HCT116 (cell line): ENCODE results near the gene RAP1GAP2. TPM values are rescaled to one million over a fixed set of nuclear protein-coding genes. Genes with fewer than 3 reads are reported as not detected.

Experiments
- ATAC-seq: fragments of 200-7000 bp; cut with Tn5 transposase; 2 replicates; pipeline ENCODE4 v1.9.1; 2020; ENCODE audit warnings: mild to moderate bottlenecking, moderate library complexity
- BruUV-seq: library from RNA; stranded (reverse); fragments of 400-500 nt; replicated peaks from 2 replicates; lab custom pipeline; 2021; lab: Mats Ljungman, UMichigan
- CTCF ChIA-PET: fragments of 300-600 bp; sonication (Branson Sonifier 250); formaldehyde crosslinking; loops from one replicate; lab custom pipeline; 2021; ENCODE audit warnings: antibody characterized with exemption; lab: Charles Lee
- POLR2A ChIA-PET: fragments of 300-600, 350-600 bp; sonication (Branson Sonifier 250); formaldehyde crosslinking; loops from one replicate; lab custom pipeline; 2021; ENCODE audit warnings: antibody characterized with exemption; lab: Charles Lee
- RAD21 ChIA-PET, 2 experiments: fragments of 300-600 bp; sonication (Branson Sonifier 250); formaldehyde crosslinking; loops; one replicate each; lab custom pipeline; 2023; ENCODE audit warnings: low total read pairs in 2 of 2; ENCODE audit not compliant: uncharacterized antibody in 2 of 2, unreplicated experiment in 2 of 2, low non-redundant PET in 1 of 2; lab: Charles Lee
- DNase-seq: peaks from one replicate; pipeline ENCODE4 v3.0.0-alpha.2; 2010; ENCODE audit warnings: low read depth, low spot score
- H2AFZ ChIP-seq: fragments of 200-600 bp; shearing (Covaris generic), sonication (generic); 2 replicates; pipeline ENCODE4 v1.6.1; 2017; ENCODE audit warnings: low read depth, mixed run types, mixed read lengths, antibody characterized with exemption, low read length; ENCODE audit not compliant: poor library complexity, severe bottlenecking
- H3K27ac ChIP-seq: 2 replicates; pipeline ENCODE4 v1.5.1; 2012; ENCODE audit warnings: low read depth, low read length
- H3K27me3 ChIP-seq: fragments of 200-600 bp; sonication (generic); 2 replicates; pipeline ENCODE4 v1.6.1; 2016; ENCODE audit warnings: mixed run types, low read length, mixed read lengths; ENCODE audit not compliant: insufficient read depth
- H3K36me3 ChIP-seq, 2 experiments: fragments of 200-500 bp in 1 of 2; fragments of 200-600 bp in 1 of 2; sonication (Bioruptor generic) in 1 of 2; sonication (generic) in 1 of 2; 2 replicates each; pipeline versions ENCODE4 v1.5.1 to v1.6.1; 2014 to 2016; ENCODE audit warnings: low read length in 2 of 2, inconsistent platforms in 1 of 2, mixed read lengths in 1 of 2, mixed run types in 1 of 2; ENCODE audit not compliant: insufficient read depth in 2 of 2, control insufficient read depth in 1 of 2
- H3K4me1 ChIP-seq, 2 experiments: fragments of 200-600 bp in 1 of 2; sonication (generic) in 1 of 2; 2 replicates each; pipeline versions ENCODE4 v1.5.1 to v1.6.1; 2012 to 2017; ENCODE audit warnings: low read length in 2 of 2, inconsistent platforms in 1 of 2, mild to moderate bottlenecking in 1 of 2, mixed read lengths in 1 of 2, mixed run types in 1 of 2, moderate library complexity in 1 of 2; ENCODE audit not compliant: insufficient read depth in 2 of 2, control insufficient read depth in 1 of 2
- H3K4me2 ChIP-seq: fragments of 200-600 bp; sonication (generic); 2 replicates; pipeline ENCODE4 v1.6.1; 2017; ENCODE audit warnings: mixed run types, low read length, mixed read lengths
- H3K4me3 ChIP-seq, 2 experiments: fragments of 200-600 bp in 1 of 2; sonication (generic) in 1 of 2; replicated peaks in 1 of 2; 2 replicates each; pipeline ENCODE4 v1.5.1; 2011 to 2016; ENCODE audit warnings: low read length in 2 of 2, control low read depth in 1 of 2, low read depth in 1 of 2, mild to moderate bottlenecking in 1 of 2, mixed read lengths in 1 of 2, mixed run types in 1 of 2
- H3K79me2 ChIP-seq: fragments of 200-600 bp; sonication (generic); 2 replicates; pipeline ENCODE4 v1.6.1; 2017; ENCODE audit warnings: mild to moderate bottlenecking, mixed run types, low read length, moderate library complexity, mixed read lengths; ENCODE audit not compliant: insufficient read depth
- H3K9ac ChIP-seq: fragments of 200-600 bp; sonication (generic); 2 replicates; pipeline ENCODE4 v1.6.1; 2016; ENCODE audit warnings: low read length, mixed read lengths
- H3K9me2 ChIP-seq: fragments of 200-600 bp; sonication (generic), shearing (Covaris generic); 2 replicates; pipeline ENCODE4 v1.6.1; 2017; ENCODE audit warnings: mixed run types, mild to moderate bottlenecking, moderate library complexity; ENCODE audit not compliant: insufficient read depth
- H3K9me3 ChIP-seq, 2 experiments: fragments of 200-500 bp in 1 of 2; fragments of 200-600 bp in 1 of 2; sonication (Bioruptor generic) in 1 of 2; sonication (generic) in 1 of 2; 2 replicates each; pipeline ENCODE4 v1.6.1; 2014 to 2017; ENCODE audit warnings: low read length in 2 of 2, mixed read lengths in 2 of 2, inconsistent platforms in 1 of 2, low read depth in 1 of 2, mild to moderate bottlenecking in 1 of 2, mixed run types in 1 of 2, moderate library complexity in 1 of 2; ENCODE audit not compliant: control insufficient read depth in 1 of 2, insufficient read depth in 1 of 2
- H4K20me1 ChIP-seq: fragments of 200-600 bp; sonication (generic), shearing (Covaris generic); 2 replicates; pipeline ENCODE4 v1.6.1; 2017; ENCODE audit warnings: mixed run types, mild to moderate bottlenecking, moderate library complexity; ENCODE audit not compliant: insufficient read depth
- CEBPB ChIP-seq: IDR thresholded peaks from 2 replicates; pipeline ENCODE4 v1.6.1; 2012; ENCODE audit warnings: low read depth
- EZH2phosphoT487 ChIP-seq: fragments of 200-600 bp; IDR thresholded peaks from 2 replicates; pipeline ENCODE4 v1.6.1; 2018; ENCODE audit warnings: antibody characterized with exemption, borderline replicate concordance
- FOSL1 ChIP-seq: IDR thresholded peaks from 2 replicates; pipeline ENCODE4 v1.6.1; 2012; ENCODE audit warnings: low read depth
- JUND ChIP-seq: IDR thresholded peaks from 2 replicates; pipeline ENCODE4 v1.6.1; 2012
- POLR2A ChIP-seq: IDR thresholded peaks from 2 replicates; pipeline ENCODE4 v1.7.0; 2011; ENCODE audit warnings: borderline replicate concordance; ENCODE audit not compliant: insufficient read depth, insufficient read length; ENCODE audit errors: extremely low read depth
- POLR2AphosphoS5 ChIP-seq: IDR thresholded peaks from 2 replicates; pipeline ENCODE4 v1.6.1; 2011; ENCODE audit warnings: mild to moderate bottlenecking, low read depth, low read length, moderate library complexity
- SP1 ChIP-seq: IDR thresholded peaks from 2 replicates; pipeline ENCODE4 v1.6.1; 2012; ENCODE audit warnings: low read depth
- SRF ChIP-seq: IDR thresholded peaks from 2 replicates; pipeline ENCODE4 v1.6.1; 2012; ENCODE audit warnings: low read depth
- ZFX ChIP-seq: fragments of 450-650 bp; IDR thresholded peaks from 2 replicates; pipeline ENCODE4 v1.6.1; 2017
- intact Hi-C: fragments of 100-400 bp; cut with micrococcal nuclease; formaldehyde crosslinking; loops from 2 replicates; pipeline ENCODE4 v1.10.0; 2022
- total RNA-seq: library from RNA; stranded (reverse); gene quantifications from one replicate; pipeline ENCODE4 v1.2.1, GENCODE V29; 2021; ENCODE audit not compliant: unreplicated experiment
- TF ChIP-seq, protein P1 (sequence below): IDR thresholded peaks from 2 replicates; pipeline ENCODE4 v1.6.1; 2011; ENCODE audit warnings: mild to moderate bottlenecking, low read length, moderate library complexity; ENCODE audit not compliant: insufficient replicate concordance; ENCODE audit errors: extremely low read depth
- TF ChIP-seq, protein P2 (sequence below): IDR thresholded peaks from 2 replicates; pipeline ENCODE4 v1.6.1; 2012

Gene RAP1GAP2
- total RNA-seq, 1 experiment from 2014 or later = 54.6 TPM

DNA sequence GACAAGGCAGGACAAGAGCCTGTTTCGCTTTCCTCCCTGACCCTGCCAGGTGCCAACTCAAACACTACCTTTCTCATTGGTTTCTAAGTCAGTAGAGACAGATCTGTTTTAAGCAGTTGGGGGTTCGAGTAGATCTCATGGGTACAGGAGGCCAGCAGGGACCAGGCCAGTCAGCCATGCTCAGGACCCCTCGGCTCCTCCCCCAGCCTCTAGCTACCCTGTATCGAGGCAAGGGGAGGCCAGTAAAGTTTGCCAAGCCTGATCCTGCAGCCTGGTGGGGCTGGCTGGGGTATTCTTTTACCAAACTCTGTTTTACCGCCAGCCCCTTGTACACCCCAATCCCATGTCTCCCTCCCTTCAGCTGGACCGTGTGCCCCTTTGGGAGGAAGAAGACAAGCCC is 240.6 kb downstream of the RAP1GAP2 start:
- intact Hi-C loops = no loop called here
- H4K20me1 ChIP-seq = no peaks in the 10 kb centered on the region
- no peaks in the 10 kb centered on the region; a peak in 2 of 4 replicates for H3K36me3 ChIP-seq
- ChIA-PET RAD21 (no interaction called here), POLR2A (no interaction called here), CTCF (no interaction called here)
- no peak overlapping the region for H2AFZ ChIP-seq
- ATAC-seq (no peak), DNase-seq (no peak)
- no peak overlapping the region for H3K27ac ChIP-seq
- no TSS peak for BruUV-seq
- no peak overlapping the region for H3K9ac ChIP-seq
- no peaks in the 10 kb centered on the region for H3K9me2 ChIP-seq
- H3K79me2 ChIP-seq = no peaks in the 10 kb centered on the region
- H3K9me3 ChIP-seq = no peaks in the 10 kb centered on the region
- no peak overlapping the region for H3K4me2 ChIP-seq
- TF ChIP-seq SRF (no peak), EZH2phosphoT487 (no peak), FOSL1 (no peak), POLR2AphosphoS5 (no peak), JUND (no peak), ZFX (no peak), POLR2A (no peak), SP1 (no peak), CEBPB (no peak)
- TF ChIP-seq, protein P1, sequence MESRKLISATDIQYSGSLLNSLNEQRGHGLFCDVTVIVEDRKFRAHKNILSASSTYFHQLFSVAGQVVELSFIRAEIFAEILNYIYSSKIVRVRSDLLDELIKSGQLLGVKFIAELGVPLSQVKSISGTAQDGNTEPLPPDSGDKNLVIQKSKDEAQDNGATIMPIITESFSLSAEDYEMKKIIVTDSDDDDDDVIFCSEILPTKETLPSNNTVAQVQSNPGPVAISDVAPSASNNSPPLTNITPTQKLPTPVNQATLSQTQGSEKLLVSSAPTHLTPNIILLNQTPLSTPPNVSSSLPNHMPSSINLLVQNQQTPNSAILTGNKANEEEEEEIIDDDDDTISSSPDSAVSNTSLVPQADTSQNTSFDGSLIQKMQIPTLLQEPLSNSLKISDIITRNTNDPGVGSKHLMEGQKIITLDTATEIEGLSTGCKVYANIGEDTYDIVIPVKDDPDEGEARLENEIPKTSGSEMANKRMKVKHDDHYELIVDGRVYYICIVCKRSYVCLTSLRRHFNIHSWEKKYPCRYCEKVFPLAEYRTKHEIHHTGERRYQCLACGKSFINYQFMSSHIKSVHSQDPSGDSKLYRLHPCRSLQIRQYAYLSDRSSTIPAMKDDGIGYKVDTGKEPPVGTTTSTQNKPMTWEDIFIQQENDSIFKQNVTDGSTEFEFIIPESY = no peak
- TF ChIP-seq, protein P2, sequence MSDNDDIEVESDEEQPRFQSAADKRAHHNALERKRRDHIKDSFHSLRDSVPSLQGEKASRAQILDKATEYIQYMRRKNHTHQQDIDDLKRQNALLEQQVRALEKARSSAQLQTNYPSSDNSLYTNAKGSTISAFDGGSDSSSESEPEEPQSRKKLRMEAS = no peak
- H3K4me1 ChIP-seq = no peaks in the 10 kb centered on the region
- H3K27me3 ChIP-seq = no peaks in the 10 kb centered on the region
- H3K4me3 ChIP-seq = no peak overlapping the region
